HG03354 (cell line): ENCODE results near the gene FJX1.
"Not testable (repeated sequence)": the region's sequence is repeated elsewhere in the genome, so short reads cannot be mapped to it uniquely, and the experiment has no call there.

Experiments used
- ATAC-seq: cut with Tn5 transposase; IDR thresholded peaks from one replicate; pipeline ENCODE4 v1.9.1; 2021; ENCODE audit warnings: mild to moderate bottlenecking; ENCODE audit not compliant: unreplicated experiment, poor library complexity, severe bottlenecking

FJX1 gene

GRCh38 chr11:35662061-35662648 lies 43.9 kb downstream of the FJX1 start:
- ATAC-seq = peak; percentile 49

GRCh38 chr11:35662649-35663407 lies 44.6 kb downstream of the FJX1 start, which contains the start of gene TRIM44:
Gene TRIM44 (plus strand): TSS chr11:35662775. CDS start chr11:35663112, 337 bp downstream.
- peak; percentile 92 for ATAC-seq

- ATAC-seq = no peak
Observed at GRCh38 chr11:35663408-35663702, 45.1 kb downstream of the FJX1 start.

- no peak for ATAC-seq
Observed at GRCh38 chr11:35664977-35665441, 46.7 kb downstream of the FJX1 start.

- ATAC-seq = no peak
Observed at GRCh38 chr11:35667257-35667656, 49.0 kb downstream of the FJX1 start.

GRCh38 chr11:35668350-35668749 lies 50.1 kb downstream of the FJX1 start:
- not testable (repeated sequence) for ATAC-seq
